ENCODE measurements around the gene TMEM154.

Gene TMEM154

DNA sequence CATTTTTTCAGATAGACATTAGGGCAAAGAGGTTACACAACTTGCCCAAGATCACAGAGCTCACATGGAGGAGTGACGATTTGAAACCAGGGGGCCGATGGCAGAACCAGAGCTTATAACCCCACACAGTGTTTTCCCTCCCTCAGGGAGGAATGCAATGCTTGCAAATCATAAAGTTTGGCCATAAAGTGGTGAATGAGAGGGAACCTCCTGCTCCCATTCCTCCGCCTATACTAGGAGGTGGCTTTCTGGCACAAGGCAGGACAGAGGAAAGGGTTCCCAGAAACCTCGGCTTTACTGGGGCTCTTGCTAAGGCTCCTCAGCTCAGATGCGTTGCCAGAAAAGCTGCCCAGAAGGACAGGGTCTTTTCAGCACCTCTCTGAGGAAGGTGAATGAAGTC lies 19.3 kb downstream of the TMEM154 start:
- H3K4me3 ChIP-seq (ENCODE audit: low read depth, low read length): no peak overlapping the region
- TF ChIP-seq, protein P1, sequence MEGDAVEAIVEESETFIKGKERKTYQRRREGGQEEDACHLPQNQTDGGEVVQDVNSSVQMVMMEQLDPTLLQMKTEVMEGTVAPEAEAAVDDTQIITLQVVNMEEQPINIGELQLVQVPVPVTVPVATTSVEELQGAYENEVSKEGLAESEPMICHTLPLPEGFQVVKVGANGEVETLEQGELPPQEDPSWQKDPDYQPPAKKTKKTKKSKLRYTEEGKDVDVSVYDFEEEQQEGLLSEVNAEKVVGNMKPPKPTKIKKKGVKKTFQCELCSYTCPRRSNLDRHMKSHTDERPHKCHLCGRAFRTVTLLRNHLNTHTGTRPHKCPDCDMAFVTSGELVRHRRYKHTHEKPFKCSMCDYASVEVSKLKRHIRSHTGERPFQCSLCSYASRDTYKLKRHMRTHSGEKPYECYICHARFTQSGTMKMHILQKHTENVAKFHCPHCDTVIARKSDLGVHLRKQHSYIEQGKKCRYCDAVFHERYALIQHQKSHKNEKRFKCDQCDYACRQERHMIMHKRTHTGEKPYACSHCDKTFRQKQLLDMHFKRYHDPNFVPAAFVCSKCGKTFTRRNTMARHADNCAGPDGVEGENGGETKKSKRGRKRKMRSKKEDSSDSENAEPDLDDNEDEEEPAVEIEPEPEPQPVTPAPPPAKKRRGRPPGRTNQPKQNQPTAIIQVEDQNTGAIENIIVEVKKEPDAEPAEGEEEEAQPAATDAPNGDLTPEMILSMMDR (IDR thresholded peaks at IDR 0.05; ENCODE audit: insufficient read depth, low read depth, low read length, missing control alignments): no peak
- DNase-seq (ENCODE audit: low read depth): no peak

DNA sequence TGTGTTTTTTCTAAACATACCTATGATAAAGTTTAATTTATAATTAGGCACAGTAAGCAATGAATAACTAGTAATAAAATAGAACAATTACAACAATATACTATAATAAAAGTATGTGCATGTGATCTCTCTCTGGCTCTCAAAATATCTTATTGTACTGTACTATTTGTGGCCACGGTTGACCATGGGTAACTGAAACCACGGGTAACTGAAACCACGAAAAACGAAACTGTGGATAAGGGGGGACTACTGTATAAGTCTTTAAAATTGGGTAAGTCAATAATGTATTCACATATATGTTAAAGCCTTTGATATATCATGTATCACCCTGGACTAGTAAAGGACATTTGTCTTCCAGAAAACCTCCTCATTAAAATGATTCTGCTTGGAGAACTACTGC lies 20.0 kb downstream of the TMEM154 start:
- TF ChIP-seq, protein P1 (IDR thresholded peaks at IDR 0.05; ENCODE audit: insufficient read depth, low read depth, low read length, missing control alignments): no peak

DNA sequence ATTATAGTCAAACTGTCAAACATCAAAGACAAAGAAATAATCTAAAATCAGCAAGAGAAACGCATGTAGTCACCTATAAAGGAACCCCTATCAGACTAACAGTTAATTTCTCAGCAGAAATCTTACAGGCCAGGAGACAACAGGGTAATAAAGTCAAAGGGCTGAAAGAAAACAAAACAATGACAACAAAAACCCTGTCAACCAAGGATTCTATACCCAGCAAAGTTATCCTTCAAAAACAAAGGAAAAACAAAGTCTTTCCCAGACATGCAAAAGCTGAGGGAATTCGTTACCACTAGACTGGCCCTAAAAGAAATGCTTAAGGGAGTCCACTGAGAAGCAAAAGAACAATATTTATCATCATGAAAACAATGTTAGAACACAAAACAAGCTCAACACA lies 22.1 kb downstream of the TMEM154 start:
- no peak overlapping the region for H3K4me3 ChIP-seq (ENCODE audit: low read depth, low read length)
- no peak for DNase-seq (ENCODE audit: low read depth)
- TF ChIP-seq, protein P1 (IDR thresholded peaks at IDR 0.05; ENCODE audit: insufficient read depth, low read depth, low read length, missing control alignments): no peak

More for the DNA sequence above, 20.0 kb downstream of the TMEM154 start:
- peak; percentile 66 for DNase-seq (ENCODE audit: low read depth)
- no peak overlapping the region for H3K4me3 ChIP-seq (ENCODE audit: low read depth, low read length)

DNA sequence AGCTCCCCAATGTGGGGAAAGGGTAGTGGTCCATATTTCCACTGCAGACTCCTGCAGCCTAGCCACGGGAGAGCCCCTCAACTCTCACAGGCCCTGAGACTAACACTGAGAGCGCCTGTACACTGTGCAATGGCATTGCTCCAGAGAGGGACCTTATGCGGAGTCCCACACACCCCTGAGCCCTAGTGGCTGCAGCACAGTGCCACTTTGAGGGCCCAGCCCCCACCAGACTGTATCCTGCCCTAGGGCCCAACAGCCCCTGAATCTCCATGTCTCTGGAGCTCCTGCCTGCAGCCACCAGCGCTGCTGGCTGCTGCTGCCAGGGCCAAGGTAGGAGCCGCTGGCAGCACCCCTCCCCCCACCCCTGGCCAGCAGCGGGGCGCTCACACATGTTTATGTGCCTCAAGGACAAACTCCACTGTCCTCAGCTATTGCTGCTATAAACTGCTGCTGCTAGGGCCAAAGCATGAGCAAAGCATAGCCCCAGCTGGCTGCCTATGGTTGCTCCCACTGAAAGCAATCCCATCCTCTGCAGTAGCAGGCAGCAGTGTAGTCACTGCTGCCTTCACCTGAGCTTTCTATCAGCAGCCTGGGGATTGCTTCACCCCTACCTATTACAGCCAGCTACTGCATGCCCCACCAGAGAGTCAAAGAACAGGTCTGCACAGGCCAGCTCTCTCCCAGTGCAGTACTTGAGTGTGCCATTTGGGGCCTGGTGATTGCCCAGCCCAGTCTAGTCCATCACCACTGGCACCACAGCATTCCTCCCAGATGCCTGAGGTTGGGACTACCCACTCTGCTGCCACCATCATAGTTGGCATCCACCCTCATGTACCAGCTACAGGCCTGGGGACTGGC lies 24.3 kb downstream of the TMEM154 start:
- H3K4me3 ChIP-seq (ENCODE audit: low read depth, low read length): no peak overlapping the region
- no peak for DNase-seq (ENCODE audit: low read depth)
- TF ChIP-seq, protein P1 (IDR thresholded peaks at IDR 0.05; ENCODE audit: insufficient read depth, low read depth, low read length, missing control alignments): no peak

DNA sequence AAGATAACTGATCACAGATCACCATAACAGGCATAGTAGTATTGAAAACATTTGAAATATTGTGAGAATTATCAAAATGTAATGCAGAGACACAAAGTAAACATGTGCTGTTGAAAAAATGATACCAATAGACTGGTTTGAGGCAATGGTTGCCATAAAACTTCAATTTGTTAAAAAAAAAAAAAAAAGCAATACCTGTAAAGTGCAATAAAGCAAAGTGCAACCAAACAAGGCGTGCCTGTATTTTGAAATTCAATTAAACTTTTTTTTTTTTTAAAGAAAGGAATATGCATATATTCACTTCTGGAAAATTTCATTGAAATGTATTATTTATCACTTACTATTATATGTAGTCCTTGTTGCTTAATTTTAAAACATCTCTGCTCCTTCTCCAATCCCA lies 27.7 kb downstream of the TMEM154 start:
- no peak overlapping the region for H3K4me3 ChIP-seq (ENCODE audit: low read depth, low read length)
- TF ChIP-seq, protein P1 (IDR thresholded peaks at IDR 0.05; ENCODE audit: insufficient read depth, low read depth, low read length, missing control alignments): no peak
- DNase-seq (ENCODE audit: low read depth): no peak

DNA sequence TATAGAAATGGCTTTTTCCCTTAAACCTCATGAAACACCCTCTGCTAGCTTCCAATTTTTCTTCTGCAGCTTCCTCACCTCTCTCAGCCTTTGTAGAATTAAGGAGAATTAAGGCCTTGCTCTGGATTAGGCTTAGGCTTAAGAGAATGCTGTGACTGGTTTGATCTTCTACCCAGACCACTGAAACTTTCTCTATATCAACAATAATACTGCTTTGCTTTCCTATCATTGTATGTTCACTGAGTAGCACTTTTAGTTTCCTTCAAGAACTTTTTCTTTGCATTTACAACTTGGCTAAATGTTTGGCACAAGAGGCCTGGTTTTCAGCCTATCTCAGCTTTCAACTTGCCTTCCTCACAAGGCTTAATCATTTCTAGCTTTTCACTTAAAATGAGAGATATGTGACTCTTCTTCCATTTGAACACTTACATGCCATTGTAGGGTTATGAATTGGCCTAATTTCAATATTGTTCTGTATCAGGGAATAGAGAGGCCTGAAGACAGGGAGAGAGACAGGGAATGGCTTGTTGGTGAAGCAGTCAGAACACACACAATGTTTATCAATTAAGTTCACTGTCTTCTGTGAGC lies 28.2 kb downstream of the TMEM154 start:
- no peak overlapping the region for H3K4me3 ChIP-seq (ENCODE audit: low read depth, low read length)
- peak; percentile 28 for DNase-seq (ENCODE audit: low read depth)
- TF ChIP-seq, protein P1 (IDR thresholded peaks at IDR 0.05; ENCODE audit: insufficient read depth, low read depth, low read length, missing control alignments): no peak
